ENCODE measurements around the gene NEK1. TPM values are rescaled to one million over a fixed set of nuclear protein-coding genes. Genes with fewer than 3 reads are reported as not detected.

Gene NEK1
- total RNA-seq, 1 experiment from 2014 or later = 12.3 TPM

GRCh38 chr4:169484485-169484884 lies 127.9 kb downstream of the NEK1 start:
- H3K79me2 ChIP-seq (ENCODE audit: insufficient read depth, low read length) = no peaks in the 10 kb centered on the region
- H2AFZ ChIP-seq (ENCODE audit: low read length) = no peak overlapping the region
- H2BK15ac ChIP-seq (ENCODE audit: low read depth, low read length) = no peak overlapping the region
- no peak overlapping the region for H3K14ac ChIP-seq (ENCODE audit: insufficient read depth, low read length)
- H3K18ac ChIP-seq (ENCODE audit: insufficient read length, low read depth, low read length) = no peak overlapping the region
- H3K27me3 Mint-ChIP-seq (ENCODE audit: low read depth) = no peaks in the 10 kb centered on the region
- H2BK12ac ChIP-seq (ENCODE audit: insufficient read length, low read depth, low read length) = no peak overlapping the region
- no peak overlapping the region for H2AK5ac ChIP-seq (ENCODE audit: insufficient read length, low read length)
- H3K36me3 Mint-ChIP-seq (ENCODE audit: insufficient read depth in 1 of 3, low read depth in 3 of 3) = peaks cover 9 to 11% (median 9%) of the 10 kb centered on the region in 3 experiments
- H3T11ph ChIP-seq (ENCODE audit: low read length) = no peak overlapping the region
- H3K23me2 ChIP-seq (ENCODE audit: insufficient read length, low read depth, low read length, poor library complexity, severe bottlenecking) = no peaks in the 10 kb centered on the region
- no peak overlapping the region for H3K56ac ChIP-seq (ENCODE audit: insufficient read length, low read depth, low read length)
- H3K23ac ChIP-seq (ENCODE audit: insufficient read length, low read depth, low read length) = no peak overlapping the region
- H3K4ac ChIP-seq (ENCODE audit: low read depth, low read length) = no peak overlapping the region
- no peak overlapping the region for H3K9ac ChIP-seq (ENCODE audit: extremely low read depth, insufficient read length, low read length)
- TF ChIP-seq CTCF (conservative IDR thresholded peaks at IDR 0.05) = 0 out of 3 replicates have a peak, but pooled peaks have one; percentile 19
- no peak overlapping the region for H3K27ac ChIP-seq (ENCODE audit: insufficient read length, low read depth, low read length)
- H2BK5ac ChIP-seq (ENCODE audit: insufficient read length, low read length) = no peak overlapping the region
- no peak overlapping the region for H2BK20ac ChIP-seq (ENCODE audit: low read depth, low read length, poor library complexity, severe bottlenecking)
- no peaks in the 10 kb centered on the region for H3K27me3 ChIP-seq (ENCODE audit: insufficient read depth, low read length)
- H3K79me1 ChIP-seq (ENCODE audit: insufficient read depth, low read depth, low read length, poor library complexity, severe bottlenecking) = no peaks in the 10 kb centered on the region
- no peaks in the 10 kb centered on the region for H3K4me1 ChIP-seq (ENCODE audit: insufficient read depth, low read length)
- no peak overlapping the region for H3K4me2 ChIP-seq (ENCODE audit: insufficient read depth, insufficient read length, low read length)
- no peaks in the 10 kb centered on the region for H3K9me3 ChIP-seq (ENCODE audit: control insufficient read depth, low read depth, low read length)
- H4K8ac ChIP-seq (replicated peaks; ENCODE audit: insufficient read length, low read depth, low read length) = no peak overlapping the region
- H2BK120ac ChIP-seq (ENCODE audit: low read depth, low read length, poor library complexity, severe bottlenecking) = no peak overlapping the region
- no peak overlapping the region for H3K4me3 Mint-ChIP-seq
- H4K20me1 ChIP-seq (ENCODE audit: control insufficient read depth, insufficient read depth, insufficient read length) = no peaks in the 10 kb centered on the region
- no peak overlapping the region; a peak in 1 of 7 replicates for H3K27ac Mint-ChIP-seq
- no CpG with 5 or more reads among the region's 3 CpGs for WGBS (ENCODE audit: extremely low coverage, insufficient read length, low lambda C conversion rate)
- no peak overlapping the region for H4K5ac ChIP-seq (ENCODE audit: insufficient read length, low read depth, low read length)
- DNase-seq = no peak
- peaks cover 7 to 15% of the 10 kb centered on the region in 2 experiments; a peak in 4 of 5 replicates for H3K9me3 Mint-ChIP-seq
- H3K4me1 Mint-ChIP-seq = peaks cover 0 to 2% of the 10 kb centered on the region in 2 experiments; a peak in 1 of 4 replicates
- no peak overlapping the region for H4K91ac ChIP-seq (ENCODE audit: insufficient read length, low read depth, low read length)

Measured in H9 (cell line).